T-helper 17 cell (primary cell): Measurements from ENCODE around the gene SPACA7. TPM values are rescaled to one million over a fixed set of nuclear protein-coding genes. Genes with fewer than 3 reads are reported as not detected.

Experiments
- ATAC-seq: fragments of 150-1000 bp; cut with Tn5 transposase; 2 replicates; pipeline ENCODE4 v1.10.0; 2021; ENCODE audit warnings: mild to moderate bottlenecking, moderate library complexity
- DNase-seq, 3 donors: peaks; one replicate each; pipeline versions ENCODE4 v3.0.0 to v3.0.0-alpha.2; 2020 to 2021
- H3K9me3 ChIP-seq: one replicate; pipeline ENCODE4 v1.7.0; 2013; ENCODE audit warnings: low read length, mild to moderate bottlenecking; ENCODE audit not compliant: control insufficient read depth, poor library complexity, severe bottlenecking
- H3K27ac Mint-ChIP-seq: one replicate; pipeline ENCODE4 v1.8.0; 2022; ENCODE audit warnings: mild to moderate bottlenecking, moderate library complexity, mixed read lengths
- H3K27me3 Mint-ChIP-seq: one replicate; pipeline ENCODE4 v1.8.0; 2022; ENCODE audit warnings: mixed read lengths
- H3K36me3 Mint-ChIP-seq: one replicate; pipeline ENCODE4 v1.8.0; 2022; ENCODE audit warnings: low read depth, mixed read lengths
- H3K4me1 Mint-ChIP-seq: one replicate; pipeline ENCODE4 v1.8.0; 2022; ENCODE audit warnings: mild to moderate bottlenecking, mixed read lengths
- H3K4me3 Mint-ChIP-seq: one replicate; pipeline ENCODE4 v1.8.0; 2022; ENCODE audit warnings: mild to moderate bottlenecking, moderate library complexity, mixed read lengths
- total RNA-seq, 4 donors: library from RNA in 2 of 4; stranded (reverse) in 2 of 4; gene quantifications; one replicate each; pipeline ENCODE4 v1.2.3 and lab custom pipeline; 2022 to 2026

Gene SPACA7
- total RNA-seq, 2 donors from 2014 or later: not detected

DNA sequence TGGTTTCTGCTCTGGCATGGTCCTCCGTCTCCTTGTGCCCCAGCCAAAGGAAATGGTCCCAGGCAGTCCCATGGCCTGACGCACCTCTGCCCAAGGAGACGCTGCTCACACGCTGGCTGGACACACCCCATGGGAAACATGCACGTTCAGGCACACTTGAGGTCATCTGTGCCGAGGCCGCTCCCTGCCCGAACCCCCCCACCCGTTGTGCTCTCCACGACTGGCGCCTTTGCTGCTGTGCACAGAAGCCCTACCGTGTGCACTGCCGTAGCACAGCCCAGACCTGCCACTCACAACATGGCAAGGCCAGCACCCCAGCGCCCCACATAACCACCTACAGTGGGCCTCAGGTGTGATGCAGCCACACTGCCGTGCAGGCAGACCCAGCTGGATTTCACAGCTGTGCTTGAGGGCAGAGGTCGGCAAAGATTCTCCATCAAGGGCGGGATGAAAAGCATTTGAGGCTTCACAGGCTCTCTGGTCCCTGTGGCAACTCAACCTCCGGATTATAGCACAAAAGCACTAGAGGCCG lies 65.7 kb downstream of the SPACA7 start:
- DNase-seq (no peak), ATAC-seq (no peak)
- Mint-ChIP-seq H3K4me3 (no peak overlapping the region), H3K27me3 (peaks cover 29% of the 10 kb centered on the region), H3K27ac (no peak overlapping the region), H3K36me3 (no peaks in the 10 kb centered on the region), H3K4me1 (peaks cover 3% of the 10 kb centered on the region)
- no peaks in the 10 kb centered on the region for H3K9me3 ChIP-seq

DNA sequence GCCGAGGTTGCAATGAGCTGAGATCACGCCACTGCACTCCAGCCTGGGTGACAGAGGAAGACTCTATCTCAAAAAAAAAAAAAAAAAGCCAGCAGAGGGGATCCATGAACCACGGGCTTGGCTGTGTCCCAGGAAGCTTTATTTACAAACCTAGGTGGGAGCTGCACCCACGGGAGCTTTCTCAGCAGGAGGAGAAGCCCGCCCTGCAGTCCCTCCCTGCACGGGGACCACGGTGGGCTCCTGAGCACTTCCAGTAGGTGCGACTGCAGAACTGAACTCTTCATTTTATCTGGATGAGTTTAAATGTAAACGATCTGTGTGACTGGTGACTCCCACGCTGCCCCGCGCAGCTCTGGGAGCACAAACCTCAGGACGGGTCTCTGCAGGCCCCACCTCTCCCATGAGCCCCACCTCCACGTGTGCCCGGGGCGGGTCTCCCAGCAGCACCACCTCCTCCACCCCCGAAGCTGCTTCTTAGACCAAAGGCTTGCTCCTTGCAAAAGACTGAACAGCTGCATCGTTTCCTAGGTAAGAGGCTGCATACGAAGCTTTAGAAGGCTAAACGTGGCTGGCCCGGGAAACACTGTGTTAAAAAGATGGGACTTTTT lies 66.4 kb downstream of the SPACA7 start:
- Mint-ChIP-seq H3K27me3 (peaks cover 37% of the 10 kb centered on the region), H3K4me1 (peaks cover 3% of the 10 kb centered on the region), H3K27ac (no peak overlapping the region), H3K36me3 (no peaks in the 10 kb centered on the region), H3K4me3 (no peak overlapping the region)
- no peaks in the 10 kb centered on the region for H3K9me3 ChIP-seq
- DNase-seq: no peak
- ATAC-seq: no peak

DNA sequence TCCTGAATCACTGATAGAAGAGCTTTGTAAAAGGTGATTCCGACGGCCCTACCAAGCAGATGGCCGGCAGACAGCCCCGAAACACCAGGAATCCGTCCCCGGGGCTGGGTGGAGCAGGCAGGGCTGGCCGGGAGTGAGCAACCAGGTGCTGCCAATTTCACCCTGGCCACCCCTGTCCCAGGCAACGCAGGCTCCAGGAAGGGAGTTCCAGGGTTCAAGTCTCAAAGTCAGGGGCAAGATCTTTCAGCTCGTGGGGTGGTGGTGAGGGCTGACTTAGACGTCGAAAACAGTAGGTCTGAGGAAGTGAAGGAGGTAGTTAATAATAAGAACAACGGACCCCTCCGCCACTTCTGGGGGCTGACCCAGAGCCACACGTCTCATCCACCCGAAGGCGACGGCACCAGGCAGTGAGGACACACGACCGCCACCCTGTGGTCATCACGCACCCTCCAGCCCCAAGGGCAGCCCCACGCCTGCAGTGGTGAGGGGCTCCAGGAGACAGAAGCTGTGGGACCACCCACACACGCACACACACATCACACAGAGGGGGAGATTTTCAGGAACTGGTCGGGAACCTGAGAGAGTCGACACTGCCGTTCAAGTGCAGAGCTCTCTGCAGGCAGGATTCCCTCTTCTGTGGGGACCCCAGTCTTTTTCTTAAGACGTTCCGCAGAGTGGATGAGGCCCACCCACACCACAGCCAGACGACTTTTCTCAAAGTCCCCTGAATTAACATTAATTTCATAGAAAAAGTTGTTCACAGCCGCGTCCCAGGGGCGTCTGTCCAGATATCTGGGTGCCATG lies 67.2 kb downstream of the SPACA7 start:
- ATAC-seq (no peak), DNase-seq (no peak)
- peaks cover 3% of the 10 kb centered on the region for H3K4me1 Mint-ChIP-seq
- no peaks in the 10 kb centered on the region for H3K36me3 Mint-ChIP-seq
- H3K4me3 Mint-ChIP-seq: no peak overlapping the region
- no peak overlapping the region for H3K27ac Mint-ChIP-seq
- peaks cover 37% of the 10 kb centered on the region for H3K27me3 Mint-ChIP-seq
- no peaks in the 10 kb centered on the region for H3K9me3 ChIP-seq

DNA sequence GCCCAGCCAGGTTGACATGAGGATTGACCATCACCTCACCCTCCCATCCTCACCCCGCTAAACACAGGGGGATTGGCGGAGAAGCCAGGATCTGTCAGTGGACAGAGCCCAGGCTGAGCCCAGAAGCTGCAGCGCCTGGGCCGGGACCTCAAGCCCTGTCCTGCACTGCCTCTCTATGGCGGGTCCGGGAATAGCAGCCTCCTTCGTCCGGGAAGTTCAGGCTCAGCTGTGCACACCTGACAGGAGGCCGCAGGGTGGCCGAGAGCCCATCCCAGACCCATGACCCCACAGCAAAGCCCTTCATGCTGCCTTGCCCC lies 67.8 kb downstream of the SPACA7 start:
- ATAC-seq: no peak

DNA sequence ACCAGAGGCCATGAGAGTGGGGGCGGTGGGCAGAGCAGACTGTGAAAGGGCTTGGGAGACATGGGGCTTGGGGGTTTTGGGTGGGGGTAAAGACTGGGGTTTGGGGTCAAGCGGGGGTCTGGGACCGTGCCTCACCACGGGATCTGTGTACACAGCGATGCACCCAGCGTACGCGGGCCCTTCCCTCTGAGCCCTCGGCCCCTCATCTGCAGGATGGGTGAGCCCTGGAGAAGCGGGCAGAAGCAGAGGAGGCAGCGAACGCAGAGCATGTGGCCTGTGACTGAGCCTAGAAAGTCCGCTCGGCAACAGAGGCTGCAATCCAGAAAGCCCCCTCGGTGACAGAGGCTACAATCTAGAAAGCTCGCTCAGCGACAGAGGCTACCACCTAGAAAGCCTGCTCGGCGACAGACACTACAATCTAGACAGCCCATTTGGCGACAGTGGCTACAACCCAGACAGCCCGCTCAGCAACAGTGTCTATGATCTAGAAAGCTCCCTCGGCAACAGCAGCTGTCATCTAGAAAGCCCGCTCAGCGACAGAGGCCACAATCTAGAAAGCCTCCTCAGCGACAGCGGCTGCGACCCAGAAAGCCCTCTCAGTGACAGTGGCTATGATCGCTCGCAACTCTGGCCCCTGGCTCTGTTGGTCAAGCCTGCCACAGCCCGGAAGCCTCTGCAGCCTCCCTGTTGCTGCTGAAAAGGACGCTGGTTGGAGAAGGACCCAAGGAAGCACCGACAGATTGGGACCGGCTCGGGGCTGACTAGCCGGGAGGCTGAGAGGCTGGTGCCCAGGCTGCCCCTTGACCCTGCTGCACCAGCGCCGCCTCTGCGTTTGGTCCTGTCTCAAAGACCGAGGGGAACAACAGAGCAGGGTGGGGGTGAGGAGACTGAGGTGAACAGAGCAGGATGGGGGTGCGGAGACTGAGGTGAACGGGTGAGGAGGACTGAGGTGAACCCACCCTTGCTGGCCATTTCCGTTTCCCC lies 68.6 kb downstream of the SPACA7 start:
- DNase-seq: no peak
- H3K27me3 Mint-ChIP-seq: peaks cover 47% of the 10 kb centered on the region
- no peak overlapping the region for H3K4me3 Mint-ChIP-seq
- no peaks in the 10 kb centered on the region for H3K9me3 ChIP-seq
- H3K36me3 Mint-ChIP-seq: no peaks in the 10 kb centered on the region
- H3K27ac Mint-ChIP-seq: no peak overlapping the region
- H3K4me1 Mint-ChIP-seq: peaks cover 3% of the 10 kb centered on the region
- ATAC-seq: no peak

More for the DNA sequence above, 67.8 kb downstream of the SPACA7 start:
- peaks cover 43% of the 10 kb centered on the region for H3K27me3 Mint-ChIP-seq
- H3K27ac Mint-ChIP-seq: no peak overlapping the region
- H3K36me3 Mint-ChIP-seq: no peaks in the 10 kb centered on the region
- peak in 1 of 3 donors; percentile 24 for DNase-seq
- H3K4me1 Mint-ChIP-seq: peaks cover 3% of the 10 kb centered on the region
- no peak overlapping the region for H3K4me3 Mint-ChIP-seq
- H3K9me3 ChIP-seq: no peaks in the 10 kb centered on the region

DNA sequence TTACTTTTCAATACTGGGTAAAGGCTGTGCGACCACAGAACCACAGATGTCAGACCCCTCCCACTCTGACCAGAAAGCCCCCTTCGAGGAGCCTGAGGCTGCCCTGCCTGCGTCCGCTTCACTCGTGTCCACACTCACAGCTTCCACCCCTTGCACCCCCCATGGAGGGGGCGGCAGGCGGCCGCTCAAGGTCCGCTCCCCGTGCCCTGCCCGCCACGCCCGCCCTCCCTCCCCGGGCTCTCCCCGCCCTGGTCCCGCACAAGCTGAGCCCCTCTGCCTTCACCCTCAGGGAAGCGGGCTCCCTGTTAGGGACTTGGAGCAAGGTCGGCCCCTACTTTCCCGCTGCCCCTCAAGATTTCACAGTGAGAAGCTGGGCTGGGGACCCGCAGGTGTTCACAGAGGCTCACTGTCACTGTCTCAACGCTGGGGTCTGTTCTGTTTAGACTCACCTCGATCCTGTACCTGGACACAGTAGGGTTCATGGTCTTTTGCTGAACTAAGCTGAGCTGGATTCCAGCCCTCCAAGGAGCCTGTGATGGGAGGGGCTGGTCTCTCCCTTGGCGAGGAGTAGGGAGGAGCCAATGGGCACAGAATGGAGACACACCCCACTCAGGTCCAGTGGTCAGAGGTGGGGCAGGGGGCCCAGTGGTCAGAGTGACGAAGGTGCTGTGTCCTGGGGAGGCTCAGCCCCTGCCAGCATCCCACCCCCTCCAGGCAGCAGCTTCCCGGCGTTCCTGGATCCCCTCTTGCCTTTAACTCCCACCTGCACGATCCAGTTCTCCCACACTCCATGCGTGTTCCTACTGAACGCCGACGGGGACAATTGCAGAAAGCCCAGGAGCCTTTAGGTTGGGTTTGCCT lies 69.5 kb downstream of the SPACA7 start:
- Mint-ChIP-seq H3K27me3 (peaks cover 42% of the 10 kb centered on the region), H3K27ac (no peak overlapping the region), H3K4me3 (no peak overlapping the region), H3K4me1 (peaks cover 3% of the 10 kb centered on the region), H3K36me3 (peaks cover 2% of the 10 kb centered on the region)
- H3K9me3 ChIP-seq: no peaks in the 10 kb centered on the region
- ATAC-seq: no peak
- DNase-seq: no peak

DNA sequence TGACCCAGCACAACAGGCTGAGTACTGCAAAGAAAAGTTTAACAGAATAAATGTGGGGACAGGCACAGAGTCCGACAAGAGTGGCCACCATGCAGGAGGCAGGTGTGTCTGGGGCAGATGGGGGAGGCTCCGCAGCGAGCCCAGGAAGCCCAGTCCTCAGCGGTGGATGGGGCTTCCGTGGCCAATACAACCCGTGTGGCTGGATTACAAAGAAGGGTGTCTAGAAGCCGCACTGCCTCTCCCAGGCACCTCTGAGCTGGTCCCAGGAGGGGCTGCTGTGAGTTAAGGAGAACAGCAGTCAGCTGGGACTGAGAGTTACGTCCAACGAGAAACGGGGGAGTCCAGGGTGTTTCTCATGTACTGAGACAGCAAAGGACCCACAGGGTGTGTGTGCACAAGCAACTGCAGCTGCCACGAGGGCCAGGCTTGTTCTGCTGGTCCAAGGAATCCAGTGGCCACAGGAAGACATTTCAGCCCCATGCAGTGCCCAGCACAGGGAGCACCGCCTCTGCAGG lies 70.2 kb downstream of the SPACA7 start:
- Mint-ChIP-seq H3K4me3 (no peak overlapping the region), H3K27me3 (peaks cover 50% of the 10 kb centered on the region), H3K4me1 (peaks cover 3% of the 10 kb centered on the region), H3K36me3 (peaks cover 2% of the 10 kb centered on the region), H3K27ac (no peak overlapping the region)
- no peak for DNase-seq
- no peak for ATAC-seq
- H3K9me3 ChIP-seq: no peaks in the 10 kb centered on the region

DNA sequence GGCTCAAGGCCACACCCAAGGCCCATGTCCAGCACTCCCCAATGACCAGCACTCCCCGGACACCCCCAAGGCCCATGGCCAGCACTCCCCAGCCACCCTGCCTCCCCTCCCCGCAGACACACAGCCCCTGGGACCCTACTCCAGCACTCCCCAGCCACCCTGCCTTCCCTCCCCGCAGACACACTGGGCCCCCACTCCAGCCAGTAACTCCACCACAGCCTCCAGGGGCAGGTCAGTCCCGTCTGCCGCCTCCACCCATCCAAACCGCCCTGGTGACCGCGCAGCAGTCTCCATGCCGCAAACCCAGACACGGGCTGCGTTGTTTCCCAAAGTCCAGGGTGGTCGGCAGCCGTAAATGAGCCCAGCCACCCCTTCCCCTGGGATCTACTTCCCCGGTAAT lies 70.7 kb downstream of the SPACA7 start:
- Mint-ChIP-seq H3K36me3 (peaks cover 2% of the 10 kb centered on the region), H3K27me3 (peaks cover 53% of the 10 kb centered on the region), H3K4me1 (peaks cover 3% of the 10 kb centered on the region), H3K27ac (no peak overlapping the region), H3K4me3 (no peak overlapping the region)
- no peak for DNase-seq
- ATAC-seq: no peak
- H3K9me3 ChIP-seq: no peaks in the 10 kb centered on the region

DNA sequence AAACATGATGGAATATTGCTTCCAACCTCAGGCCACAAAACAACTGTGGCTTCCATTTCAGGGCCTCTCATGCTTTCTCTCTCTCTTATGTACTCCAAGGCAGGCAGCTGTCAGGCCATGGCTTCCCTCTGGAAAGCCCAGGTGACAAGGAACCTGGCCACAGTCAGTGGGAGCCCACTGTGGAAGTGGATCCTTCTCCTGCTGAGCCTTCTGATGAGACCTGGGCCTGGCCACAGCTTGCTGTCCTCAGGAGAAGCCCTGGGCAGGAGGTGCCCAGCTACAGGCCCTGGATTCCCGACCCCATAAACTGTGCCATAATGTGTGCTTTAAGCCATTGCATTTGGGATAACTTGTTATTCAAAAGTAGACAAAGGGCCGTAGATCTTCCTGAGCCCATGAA lies 71.2 kb downstream of the SPACA7 start:
- no peak overlapping the region for H3K4me3 Mint-ChIP-seq

DNA sequence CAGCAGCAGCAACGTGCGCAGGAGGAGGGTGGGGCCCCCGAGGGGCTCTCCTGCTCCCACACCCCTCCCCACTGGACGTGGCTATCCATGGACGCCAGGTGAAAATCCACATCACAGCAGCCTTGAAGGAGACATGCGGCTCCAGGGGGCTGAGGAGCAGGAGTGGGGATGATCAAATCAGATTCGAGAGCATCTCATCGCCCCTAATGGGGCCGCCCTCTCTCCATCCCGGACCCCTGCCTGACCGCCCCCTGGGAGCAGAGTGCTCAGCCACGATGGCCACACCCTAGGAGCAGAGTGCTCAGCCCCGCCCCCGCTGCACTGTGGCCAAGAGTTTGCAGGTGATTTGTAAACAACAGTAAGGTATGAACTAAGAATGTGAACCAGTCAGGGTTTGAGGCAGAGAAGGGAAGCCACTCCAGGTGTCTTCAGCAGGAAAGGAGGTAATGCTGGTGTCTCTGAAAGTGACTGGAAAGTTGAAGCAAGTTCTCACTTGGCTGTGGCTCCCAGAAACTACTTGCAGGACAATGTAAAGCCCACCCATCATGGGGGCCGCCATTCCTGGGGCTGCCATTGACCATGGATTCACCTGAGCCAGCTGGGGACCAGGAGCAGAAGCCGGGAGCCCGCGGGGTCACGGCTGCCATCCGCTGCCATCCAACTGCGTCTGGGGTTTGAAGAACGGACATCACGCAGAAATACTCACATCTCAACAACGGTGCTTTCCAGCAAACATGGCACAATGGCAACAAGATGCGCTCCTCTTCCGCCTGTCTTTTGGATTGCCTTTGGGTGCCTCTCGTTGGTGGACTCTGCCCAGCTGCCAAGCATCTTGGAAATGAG lies 71.8 kb downstream of the SPACA7 start:
- peaks cover 3% of the 10 kb centered on the region for H3K4me1 Mint-ChIP-seq
- no peak for DNase-seq

More for the DNA sequence above, 71.2 kb downstream of the SPACA7 start:
- Mint-ChIP-seq H3K36me3 (peaks cover 2% of the 10 kb centered on the region), H3K27ac (no peak overlapping the region), H3K27me3 (peaks cover 53% of the 10 kb centered on the region), H3K4me1 (peaks cover 3% of the 10 kb centered on the region)
- no peak for DNase-seq
- no peaks in the 10 kb centered on the region for H3K9me3 ChIP-seq
- ATAC-seq: no peak

DNA sequence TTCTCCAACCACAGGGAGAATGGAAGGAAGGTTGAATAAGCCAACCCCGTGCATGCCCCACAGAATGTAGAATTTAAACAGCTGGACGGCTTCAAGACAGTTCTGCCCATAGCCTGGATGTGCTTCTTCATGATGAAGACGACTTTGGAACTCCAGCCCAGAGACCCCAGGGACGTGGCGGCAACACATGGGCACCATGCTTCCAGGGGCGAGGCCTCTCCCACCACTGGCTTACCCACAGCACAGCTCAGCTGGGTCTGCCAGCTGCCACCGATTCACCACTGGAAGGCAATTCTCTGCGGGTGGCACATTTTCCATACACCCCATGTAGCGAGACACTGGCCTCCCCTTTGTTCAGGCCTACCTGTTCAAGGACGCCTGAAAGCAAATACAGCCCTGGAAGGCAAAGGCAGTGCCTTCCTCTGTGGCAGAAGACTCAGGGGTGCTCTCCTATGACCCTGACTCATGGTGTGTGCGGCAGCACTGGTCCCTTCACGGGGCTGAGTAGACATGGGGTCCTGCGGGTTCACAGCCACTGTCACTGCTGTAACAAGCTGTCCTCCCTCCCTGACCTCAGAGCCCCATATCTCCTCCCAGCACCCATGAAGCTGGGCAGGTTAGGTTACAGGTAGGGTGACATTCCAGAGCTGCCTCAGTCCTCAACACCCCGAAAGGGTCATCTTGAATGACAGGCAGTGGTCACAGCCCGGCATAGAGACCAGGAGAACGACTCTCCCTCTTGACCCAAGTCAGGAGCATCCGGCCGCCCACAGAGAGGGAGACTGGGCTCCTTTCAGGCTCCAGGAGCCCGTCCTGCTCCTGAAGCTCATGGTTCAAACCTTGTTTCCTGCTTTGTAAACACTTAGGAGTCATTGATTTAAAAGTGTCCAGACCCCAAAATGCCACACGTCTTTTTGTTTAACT lies 72.7 kb downstream of the SPACA7 start:
- peaks cover 41% of the 10 kb centered on the region for H3K27me3 Mint-ChIP-seq
- H3K4me3 Mint-ChIP-seq: no peak overlapping the region
- DNase-seq (no peak), ATAC-seq (no peak)
- peaks cover 2% of the 10 kb centered on the region for H3K36me3 Mint-ChIP-seq
- no peaks in the 10 kb centered on the region for H3K9me3 ChIP-seq
- no peaks in the 10 kb centered on the region for H3K4me1 Mint-ChIP-seq
- H3K27ac Mint-ChIP-seq: no peak overlapping the region

More for the DNA sequence above, 71.8 kb downstream of the SPACA7 start:
- Mint-ChIP-seq H3K27me3 (peaks cover 50% of the 10 kb centered on the region), H3K27ac (no peak overlapping the region), H3K36me3 (peaks cover 2% of the 10 kb centered on the region), H3K4me3 (no peak overlapping the region)
- no peaks in the 10 kb centered on the region for H3K9me3 ChIP-seq
- ATAC-seq: no peak
